ENCODE results near the gene HIPK2.

HIPK2 gene

GRCh38 chr7:139783647-139784385 is 6.0 kb upstream of the HIPK2 start:
- DNase-seq (ENCODE audit: low read depth in 2 of 2, low spot score in 1 of 2): no peak

DNA sequence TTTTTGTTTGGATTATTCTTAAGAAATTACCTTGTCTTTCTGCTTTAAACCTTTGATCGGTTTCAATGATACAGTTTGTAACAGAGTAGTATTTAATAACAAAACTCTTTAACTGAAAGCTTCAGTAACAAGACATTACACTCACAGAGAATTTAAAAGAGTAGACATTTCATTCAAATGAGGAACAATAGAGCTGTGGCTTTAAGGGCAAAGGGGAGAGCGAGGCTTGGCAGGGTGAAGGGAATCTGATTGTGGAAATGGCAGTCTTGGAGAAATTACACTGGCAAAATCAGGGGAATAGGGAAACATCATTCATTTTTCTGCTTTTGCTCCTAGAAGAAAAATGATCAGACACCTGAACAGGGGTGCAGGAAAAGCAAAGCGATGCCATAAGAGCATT is 5.1 kb upstream of the HIPK2 start:
- no peak for DNase-seq (ENCODE audit: low read depth in 2 of 2, low spot score in 1 of 2)

- DNase-seq (ENCODE audit: low read depth in 2 of 2, low spot score in 1 of 2): no peak
Measured at GRCh38 chr7:139777133-139777891, 486 bp downstream of the HIPK2 start.

- no peak for DNase-seq (ENCODE audit: low read depth in 2 of 2, low spot score in 1 of 2)
Measured at GRCh38 chr7:139776486-139777132, 1.2 kb downstream of the HIPK2 start.

GRCh38 chr7:139775829-139776266 is 1.9 kb downstream of the HIPK2 start:
- DNase-seq (ENCODE audit: low read depth in 2 of 2, low spot score in 1 of 2): peak in 1 of 2 donors; percentile 31

DNA sequence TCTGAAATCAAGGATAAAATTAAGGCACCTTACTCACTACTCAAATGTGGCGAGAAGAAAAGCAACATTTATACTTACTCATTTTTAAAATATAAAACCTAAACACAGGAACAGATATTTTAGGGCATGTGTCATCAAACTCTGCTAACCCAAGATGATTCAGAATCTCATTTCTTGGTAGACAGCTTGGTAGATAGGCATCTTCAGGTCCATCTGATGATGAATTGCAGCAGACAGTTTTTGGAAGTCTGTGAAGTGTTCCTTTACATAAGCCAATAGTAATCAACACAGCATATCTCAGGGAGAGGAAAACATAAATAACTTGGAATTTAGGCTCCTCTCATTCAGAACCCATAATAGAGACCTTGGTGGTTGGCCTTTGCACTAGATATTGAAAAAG is 3.4 kb downstream of the HIPK2 start:
- no peak for DNase-seq (ENCODE audit: low read depth in 2 of 2, low spot score in 1 of 2)

GRCh38 chr7:139773371-139773770 is 4.4 kb downstream of the HIPK2 start:
- no peak for DNase-seq (ENCODE audit: low read depth in 2 of 2, low spot score in 1 of 2)

DNA sequence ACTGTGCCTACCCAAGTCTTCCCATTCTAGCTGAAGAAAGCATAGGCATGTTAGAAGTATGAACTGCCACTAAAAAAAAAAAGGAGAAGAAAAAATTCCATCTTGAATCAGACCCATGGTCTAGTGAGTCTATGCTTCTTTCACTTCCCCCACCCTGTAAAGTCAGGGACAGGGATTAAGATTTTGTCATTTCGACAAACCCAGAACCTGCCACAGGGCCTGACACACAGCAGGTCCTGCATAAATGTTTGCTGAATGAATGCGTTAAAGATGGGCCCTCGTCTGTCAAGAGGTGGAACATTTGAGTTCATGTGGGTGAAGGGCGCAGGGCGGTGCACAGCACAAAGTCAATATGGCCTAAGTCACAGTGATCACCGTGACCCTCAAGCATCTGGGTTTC is 4.9 kb downstream of the HIPK2 start:
- no peak for DNase-seq (ENCODE audit: low read depth in 2 of 2, low spot score in 1 of 2)

DNA sequence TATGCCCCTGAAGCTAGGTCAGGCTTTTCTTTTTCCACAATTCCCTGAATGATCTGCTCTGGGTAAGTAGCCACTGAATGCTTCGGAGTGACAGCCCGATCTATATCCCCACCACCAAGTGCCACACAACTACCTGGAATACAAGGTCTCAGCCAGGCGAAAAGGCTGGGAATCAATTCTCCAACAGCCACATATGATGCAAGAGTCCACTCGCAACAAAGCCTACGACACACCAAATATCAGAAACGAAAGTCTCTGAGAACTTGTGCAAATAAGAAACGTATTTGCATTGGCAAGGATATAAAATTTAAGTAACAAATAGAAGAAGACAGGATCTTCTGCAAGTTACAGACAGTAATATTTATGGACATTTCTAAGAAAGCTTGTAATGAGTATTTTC is 5.7 kb downstream of the HIPK2 start:
- DNase-seq (ENCODE audit: low read depth in 2 of 2, low spot score in 1 of 2): no peak

GRCh38 chr7:139771001-139771956 is 6.5 kb downstream of the HIPK2 start:
- no peak for DNase-seq (ENCODE audit: low read depth in 2 of 2, low spot score in 1 of 2)

DNA sequence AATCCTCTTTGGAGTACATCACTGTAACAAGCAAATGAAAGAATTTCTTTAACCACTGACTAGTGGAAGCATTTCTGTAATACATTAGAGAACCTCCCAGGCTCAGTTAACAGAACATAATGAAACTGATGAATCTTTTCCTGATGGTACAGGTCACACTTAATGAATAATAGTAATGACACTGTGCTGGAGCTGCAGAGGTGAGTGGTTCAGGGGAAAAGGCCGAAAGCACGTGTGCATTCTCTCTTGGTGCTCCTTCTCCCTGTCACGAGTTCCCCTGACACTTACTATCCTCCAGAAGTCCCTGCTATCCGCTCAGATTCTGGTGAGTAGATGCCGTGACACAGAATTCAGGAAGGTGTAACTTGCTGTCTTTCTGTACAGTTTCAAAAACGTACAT is 8.0 kb downstream of the HIPK2 start:
- no peak for DNase-seq (ENCODE audit: low read depth in 2 of 2, low spot score in 1 of 2)

- no peak for DNase-seq (ENCODE audit: low read depth in 2 of 2, low spot score in 1 of 2)
Measured at GRCh38 chr7:139769066-139769465, 8.7 kb downstream of the HIPK2 start.

GRCh38 chr7:139768249-139768824 is 9.5 kb downstream of the HIPK2 start:
- no peak for DNase-seq (ENCODE audit: low read depth in 2 of 2, low spot score in 1 of 2)

DNA sequence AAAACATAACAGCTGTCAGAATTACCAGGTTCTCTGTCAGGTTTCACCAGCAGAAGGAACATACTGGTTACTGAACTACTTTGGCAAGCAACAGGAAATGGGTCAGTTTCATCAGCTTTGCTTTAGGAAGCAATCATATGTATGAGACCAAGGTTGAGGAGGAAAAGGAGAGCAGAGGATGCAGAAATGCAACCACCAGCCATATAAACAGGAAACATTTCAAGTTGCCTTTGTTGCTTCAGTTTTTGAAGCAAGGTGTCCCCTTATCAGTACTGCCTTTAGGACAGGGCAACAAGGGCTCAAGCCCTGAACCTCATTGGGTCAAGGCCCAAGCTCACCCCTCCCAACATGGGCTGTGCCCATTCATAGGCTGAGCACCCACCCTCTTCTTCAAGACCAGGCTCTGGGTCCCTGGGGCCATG is 10.2 kb downstream of the HIPK2 start:
- no peak for DNase-seq (ENCODE audit: low read depth in 2 of 2, low spot score in 1 of 2)

DNA sequence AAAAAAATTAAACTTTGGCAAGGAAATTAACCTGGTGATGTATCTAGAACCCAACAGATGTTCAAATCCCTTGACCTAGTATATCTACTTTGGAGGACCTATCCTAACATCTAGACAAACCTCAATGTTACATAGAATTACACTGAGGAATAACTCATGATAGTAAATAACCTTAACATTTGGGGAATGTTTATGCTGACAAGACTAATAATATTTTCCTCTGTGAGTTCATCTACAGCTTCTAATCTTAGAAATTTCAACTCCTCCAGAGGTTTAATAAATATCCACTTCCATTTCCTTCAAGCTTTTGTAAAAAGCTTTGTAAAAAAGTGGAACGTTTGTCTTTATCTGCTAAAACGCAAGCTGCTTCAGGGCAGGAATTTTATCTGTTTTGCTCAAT is 12.7 kb downstream of the HIPK2 start:
- DNase-seq (ENCODE audit: low read depth in 2 of 2, low spot score in 1 of 2): no peak

DNA sequence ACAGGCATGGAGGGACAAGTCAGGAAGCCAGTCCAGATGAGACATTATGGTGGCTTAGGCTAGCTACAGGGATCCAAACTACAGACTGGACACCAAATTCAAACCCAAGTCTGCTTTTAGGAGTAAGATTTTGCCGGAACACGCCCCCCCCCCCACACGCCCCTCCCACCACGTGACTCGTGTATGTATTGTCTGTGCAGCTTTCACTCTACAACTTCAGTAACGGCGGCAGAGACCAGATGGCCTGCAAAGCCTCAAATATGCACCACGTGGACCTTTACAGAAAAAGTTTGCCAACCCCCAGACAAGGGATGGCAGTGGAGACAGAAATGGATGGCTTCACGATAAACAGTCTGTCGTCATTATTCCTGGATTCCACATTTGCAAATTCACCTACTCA is 14.5 kb downstream of the HIPK2 start:
- no peak for DNase-seq (ENCODE audit: low read depth in 2 of 2, low spot score in 1 of 2)

DNA sequence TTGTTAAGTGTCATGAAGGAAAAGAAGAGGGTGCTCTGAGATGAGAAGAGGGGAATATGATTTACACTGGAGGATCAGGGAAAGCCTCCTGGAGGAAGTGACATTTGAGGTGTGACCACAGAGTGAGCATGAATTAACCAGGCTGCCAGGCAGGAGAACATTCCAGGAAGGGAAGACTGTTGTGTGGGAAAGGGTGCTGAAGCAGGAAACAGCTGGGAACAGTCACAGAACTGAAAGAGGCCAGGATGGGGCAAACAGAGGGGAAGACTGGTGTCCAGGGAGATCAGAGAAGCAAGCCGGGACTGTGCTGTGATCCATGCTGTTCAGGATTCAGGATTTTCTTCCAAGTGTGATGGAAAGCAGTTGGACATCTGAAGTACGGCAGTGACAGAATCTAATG is 14.9 kb downstream of the HIPK2 start:
- DNase-seq (ENCODE audit: low read depth in 2 of 2, low spot score in 1 of 2): no peak

DNA sequence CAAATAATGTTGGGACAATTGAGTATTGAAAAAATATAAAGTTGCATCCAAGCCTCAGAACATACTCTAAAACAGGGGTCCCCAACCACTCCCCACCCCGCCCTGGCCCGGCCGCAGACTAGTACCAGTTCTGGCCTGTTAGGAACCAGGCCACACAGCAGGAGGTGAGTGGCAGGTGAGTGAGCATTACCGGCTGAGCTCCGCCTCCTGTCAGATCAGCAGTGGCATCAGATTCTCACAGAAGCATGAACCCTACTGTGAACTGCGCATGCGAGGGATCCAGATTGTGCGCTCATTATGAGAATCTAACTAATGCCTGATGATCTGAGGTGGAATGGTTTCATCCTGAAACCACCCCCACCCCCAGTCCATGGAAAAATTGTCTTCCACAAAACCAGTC is 19.4 kb downstream of the HIPK2 start:
- no peak for DNase-seq (ENCODE audit: low read depth in 2 of 2, low spot score in 1 of 2)

GRCh38 chr7:139757968-139758367 is 19.8 kb downstream of the HIPK2 start:
- no peak for DNase-seq (ENCODE audit: low read depth in 2 of 2, low spot score in 1 of 2)

GRCh38 chr7:139753693-139754111 is 24.1 kb downstream of the HIPK2 start:
- no peak for DNase-seq (ENCODE audit: low read depth in 2 of 2, low spot score in 1 of 2)

Measured in stimulated activated CD8-positive, alpha-beta memory T cell treated with anti-CD3 and anti-CD28 coated beads, Interleukin-4, amount 100 ng/mL, for 1 hour (primary cell).